Mucosa of descending colon (tissue), 3 donors: ENCODE measurements around the gene GDF11. TPM values are rescaled to one million over a fixed set of nuclear protein-coding genes. Genes with fewer than 3 reads are reported as not detected.

Experiments used
- ATAC-seq: fragments of 200-7000 bp; cut with Tn5 transposase; one replicate; pipeline ENCODE4 v1.9.1; 2020; ENCODE audit warnings: mild to moderate bottlenecking, moderate library complexity
- DNase-seq, 3 donors: peaks; one replicate each; pipeline ENCODE4 v3.0.0-alpha.2; 2020
- H3K36me3 ChIP-seq: fragments of 200-600 bp; one replicate; pipeline ENCODE4 v1.8.0; 2021; ENCODE audit warnings: low read depth, mild to moderate bottlenecking
- H3K4me1 ChIP-seq: fragments of 200-600 bp; one replicate; pipeline ENCODE4 v1.8.0; 2021; ENCODE audit warnings: low read depth, mild to moderate bottlenecking
- H3K4me3 ChIP-seq: fragments of 200-600 bp; one replicate; pipeline ENCODE4 v1.8.0; 2021; ENCODE audit warnings: mild to moderate bottlenecking
- H3K9me3 ChIP-seq: fragments of 200-600 bp; one replicate; pipeline ENCODE4 v1.8.0; 2021; ENCODE audit warnings: mild to moderate bottlenecking
- intact Hi-C, 2 donors: fragments of 100-400 bp; cut with DNase I in 1 of 2; cut with micrococcal nuclease in 1 of 2; formaldehyde crosslinking; loops; one replicate each; pipeline versions ENCODE4 v1.11.0 to v1.11.1; 2022; cut with DNase I, micrococcal nuclease
- total RNA-seq, 3 donors: library from RNA; stranded (reverse); fragmentation: NEBNext Ultra II Directional in 2 of 3; extraction: Animal tissue kit (Norgen Biotek cat#: 25700) in 2 of 3; gene quantifications; one replicate each; pipeline versions ENCODE4 v1.2.1 to v1.2.4, GENCODE V29; 2021 to 2023
- TF ChIP-seq, protein P1 (sequence below): fragments of 200-600 bp; IDR thresholded peaks from one replicate; pipeline ENCODE4 v1.8.0; 2022; ENCODE audit warnings: antibody characterized with exemption, mild to moderate bottlenecking
- donor health status: DM: no; HTN: no; CAD: no; lungs with moderate emphysema.
- donor health status: DM: no; HTN: no; CAD: no.
- donor health status: DM: no; HTN: yes; CAD: no.

Gene GDF11
- total RNA-seq, 3 donors from 2014 or later, result 1.0 to 13.8 (median 2.8) TPM

DNA sequence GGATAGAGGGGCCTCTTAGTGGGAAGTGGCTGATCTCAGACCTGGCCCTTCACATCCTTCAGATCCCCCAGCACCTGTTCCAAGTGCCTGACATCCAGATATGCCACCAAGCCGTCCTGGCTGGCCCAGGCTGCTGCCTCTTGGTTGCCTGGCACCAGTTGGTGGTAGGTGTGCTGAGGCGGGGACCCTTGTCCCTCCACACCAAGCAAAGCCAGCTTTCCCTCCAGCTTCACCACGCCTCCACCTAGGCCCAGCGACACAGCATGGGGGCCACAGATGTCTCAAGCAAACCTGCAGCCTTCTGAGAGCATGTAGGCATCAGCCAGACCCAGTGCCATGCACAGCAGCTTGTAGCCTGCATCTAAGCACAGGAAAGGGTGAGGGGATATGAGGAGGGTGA, 10.6 kb upstream of the GDF11 start:
- Histone ChIP-seq H3K4me3 (no peak overlapping the region), H3K9me3 (no peaks in the 10 kb centered on the region), H3K4me1 (peaks cover 8% of the 10 kb centered on the region), H3K36me3 (no peaks in the 10 kb centered on the region)
- intact Hi-C loops, result loop anchor here in 1 of 2 donors (10.0 kb wide), 1 partner anchor 203 kb away; the partner anchor contains the start of gene DGKA
- TF ChIP-seq, protein P1, sequence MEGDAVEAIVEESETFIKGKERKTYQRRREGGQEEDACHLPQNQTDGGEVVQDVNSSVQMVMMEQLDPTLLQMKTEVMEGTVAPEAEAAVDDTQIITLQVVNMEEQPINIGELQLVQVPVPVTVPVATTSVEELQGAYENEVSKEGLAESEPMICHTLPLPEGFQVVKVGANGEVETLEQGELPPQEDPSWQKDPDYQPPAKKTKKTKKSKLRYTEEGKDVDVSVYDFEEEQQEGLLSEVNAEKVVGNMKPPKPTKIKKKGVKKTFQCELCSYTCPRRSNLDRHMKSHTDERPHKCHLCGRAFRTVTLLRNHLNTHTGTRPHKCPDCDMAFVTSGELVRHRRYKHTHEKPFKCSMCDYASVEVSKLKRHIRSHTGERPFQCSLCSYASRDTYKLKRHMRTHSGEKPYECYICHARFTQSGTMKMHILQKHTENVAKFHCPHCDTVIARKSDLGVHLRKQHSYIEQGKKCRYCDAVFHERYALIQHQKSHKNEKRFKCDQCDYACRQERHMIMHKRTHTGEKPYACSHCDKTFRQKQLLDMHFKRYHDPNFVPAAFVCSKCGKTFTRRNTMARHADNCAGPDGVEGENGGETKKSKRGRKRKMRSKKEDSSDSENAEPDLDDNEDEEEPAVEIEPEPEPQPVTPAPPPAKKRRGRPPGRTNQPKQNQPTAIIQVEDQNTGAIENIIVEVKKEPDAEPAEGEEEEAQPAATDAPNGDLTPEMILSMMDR, result no peak
- ATAC-seq, result no peak
- no peak for DNase-seq

DNA sequence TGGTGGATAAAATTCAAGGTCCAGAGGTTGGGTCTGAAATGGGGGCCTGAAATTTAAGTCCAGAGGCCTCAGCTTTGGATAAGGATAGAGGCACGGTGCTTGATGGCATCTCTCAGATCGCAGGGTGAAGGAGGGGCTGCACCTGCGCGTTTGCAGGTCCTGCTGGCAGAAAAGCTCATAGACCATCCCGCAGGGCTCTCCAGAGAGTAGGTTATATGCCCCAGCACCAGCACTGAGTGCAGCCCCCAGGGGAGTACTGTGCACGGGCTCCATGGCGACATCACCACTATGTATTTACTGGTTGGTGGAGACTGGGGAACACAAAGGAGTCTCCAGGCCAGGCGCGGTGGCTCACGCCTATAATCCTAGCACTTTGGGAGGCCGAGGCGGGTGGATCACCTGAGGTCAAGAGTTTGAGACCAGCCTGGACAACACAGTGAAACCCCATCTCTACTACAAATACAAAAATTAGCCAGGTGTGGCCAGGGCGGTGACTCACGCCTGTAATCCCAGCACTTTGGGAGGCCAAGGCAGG, 9.8 kb upstream of the GDF11 start:
- TF ChIP-seq, protein P1, result no peak
- H3K9me3 ChIP-seq, result no peaks in the 10 kb centered on the region
- DNase-seq (no peak), ATAC-seq (no peak)
- peaks cover 9% of the 10 kb centered on the region for H3K4me1 ChIP-seq
- no peaks in the 10 kb centered on the region for H3K36me3 ChIP-seq
- no peak overlapping the region for H3K4me3 ChIP-seq
- intact Hi-C loops, result loop anchor here in 1 of 2 donors (10.0 kb wide), 1 partner anchor 202 kb away; the partner anchor contains the start of gene DGKA

DNA sequence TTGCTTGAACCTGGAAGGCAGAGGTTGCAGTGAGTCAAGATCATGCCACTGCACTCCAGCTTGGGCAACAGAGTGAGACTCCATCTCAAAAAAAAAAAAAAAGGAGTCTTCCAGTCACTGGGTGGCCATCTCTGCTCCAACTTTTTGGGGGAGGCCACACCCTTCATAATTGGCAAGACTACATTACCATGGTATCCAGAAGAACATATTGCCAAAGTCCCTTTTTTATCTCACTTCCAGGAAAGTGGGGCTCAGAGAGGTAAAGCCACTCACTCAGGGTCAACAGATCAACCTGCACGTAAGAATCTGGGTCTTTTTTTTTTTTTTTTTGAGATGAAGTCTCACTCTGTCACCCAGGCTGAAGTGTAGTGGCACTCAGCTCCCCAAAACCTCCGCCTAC, 9.1 kb upstream of the GDF11 start:
- TF ChIP-seq, protein P1, result no peak
- no peak overlapping the region for H3K4me3 ChIP-seq
- ATAC-seq (no peak), DNase-seq (no peak)
- no peaks in the 10 kb centered on the region for H3K9me3 ChIP-seq
- intact Hi-C loops, result loop anchor here in 1 of 2 donors (10.0 kb wide), 1 partner anchor 201 kb away; the partner anchor contains the start of gene DGKA
- H3K36me3 ChIP-seq, result no peaks in the 10 kb centered on the region
- H3K4me1 ChIP-seq, result peaks cover 14% of the 10 kb centered on the region

DNA sequence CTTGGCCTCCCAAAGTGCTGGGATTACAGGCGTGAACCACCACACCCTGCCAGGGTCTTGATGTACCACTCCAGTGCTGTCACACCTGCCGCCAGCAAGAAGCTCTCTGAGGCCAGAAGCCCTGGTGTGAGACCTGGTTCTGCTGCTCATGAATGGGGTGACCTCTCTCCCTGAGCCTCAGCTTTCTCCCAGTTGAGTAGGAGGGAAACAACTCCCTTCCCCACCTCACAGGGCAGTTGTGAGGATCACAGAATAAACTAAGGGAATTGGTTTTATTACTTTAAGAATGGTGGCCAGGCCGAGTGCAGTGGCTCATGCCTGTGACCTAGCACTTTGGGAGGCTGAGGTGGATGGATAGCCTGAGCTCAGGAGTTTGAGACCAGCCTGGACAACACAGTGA, 8.3 kb upstream of the GDF11 start:
- intact Hi-C loops, result loop anchor here in 1 of 2 donors (10.0 kb wide), 1 partner anchor 200 kb away; the partner anchor contains the start of gene DGKA
- DNase-seq (no peak), ATAC-seq (no peak)
- TF ChIP-seq, protein P1, result no peak
- Histone ChIP-seq H3K4me1 (peaks cover 14% of the 10 kb centered on the region), H3K9me3 (no peaks in the 10 kb centered on the region), H3K36me3 (no peaks in the 10 kb centered on the region), H3K4me3 (no peak overlapping the region)

DNA sequence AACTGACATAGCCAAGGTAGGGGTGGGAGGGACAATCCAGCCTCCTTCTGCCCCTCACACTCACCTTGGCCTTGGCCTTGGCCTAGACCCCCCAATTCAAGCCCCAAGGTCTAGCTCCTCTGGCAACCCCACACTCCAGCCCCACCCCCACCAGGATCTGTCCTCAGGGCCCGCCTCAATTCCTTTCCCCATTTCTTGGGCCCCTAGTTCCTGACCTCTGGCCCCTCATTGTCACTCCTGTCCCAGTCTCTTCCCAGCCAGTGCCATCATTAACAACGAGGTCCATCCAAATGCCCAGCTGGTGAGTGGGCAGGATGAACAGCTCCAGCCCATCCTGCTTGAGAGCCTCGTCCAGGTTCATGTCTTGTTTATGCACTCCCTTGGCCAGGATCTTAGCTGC, 6.8 kb upstream of the GDF11 start:
- H3K4me1 ChIP-seq, result peaks cover 10% of the 10 kb centered on the region
- intact Hi-C loops, result loop anchor here in 1 of 2 donors (10.0 kb wide), 1 partner anchor 199 kb away; the partner anchor contains the start of gene DGKA
- ATAC-seq (no peak), DNase-seq (no peak)
- TF ChIP-seq, protein P1, result no peak
- H3K9me3 ChIP-seq, result no peaks in the 10 kb centered on the region
- no peak overlapping the region for H3K4me3 ChIP-seq
- no peaks in the 10 kb centered on the region for H3K36me3 ChIP-seq
